H1 (cell line): Measurements from ENCODE around the gene TAF11L13. TPM values are rescaled to one million over a fixed set of nuclear protein-coding genes. Genes with fewer than 3 reads are reported as not detected.
"Not testable (repeated sequence)": the region's sequence is repeated elsewhere in the genome, so short reads cannot be mapped to it uniquely, and the experiment has no call there.

ENCODE experiments used
- CTCF ChIA-PET: fragments of 300-600 bp; sonication (Branson Sonifier 250); formaldehyde crosslinking; loops from one replicate; lab custom pipeline; 2021; ENCODE audit not compliant: partially characterized antibody; lab: Charles Lee
- POLR2A ChIA-PET: fragments of 300-600 bp; sonication (Branson Sonifier 250); formaldehyde crosslinking; loops from one replicate; lab custom pipeline; 2021; ENCODE audit warnings: inconsistent platforms; ENCODE audit not compliant: partially characterized antibody; lab: Charles Lee
- DNase-seq, 2 experiments: peaks; one replicate each; pipeline versions ENCODE4 v3.0.0 to v3.0.0-alpha.2; 2010 to 2022; ENCODE audit warnings: low spot score in 2 of 2, low read depth in 1 of 2, mixed read lengths in 1 of 2
- FAIRE-seq: peaks from 2 replicates; lab custom pipeline; 2011; peaks lifted over from hg19 to GRCh38; lab: Jason Lieb, UNC
- H2AFZ ChIP-seq: 2 replicates; pipeline ENCODE4 v1.8.1; 2012; ENCODE audit warnings: low read length, inconsistent platforms
- H2AK5ac ChIP-seq: 2 replicates; pipeline ENCODE4 v1.6.1; 2013; ENCODE audit warnings: low read depth, low read length
- H2BK120ac ChIP-seq: replicated peaks from 2 replicates; pipeline ENCODE3; 2013; ENCODE audit warnings: low read depth, low read length, inconsistent platforms
- H2BK12ac ChIP-seq: 2 replicates; pipeline ENCODE4 v1.6.1; 2013; ENCODE audit warnings: low read depth, low read length
- H2BK15ac ChIP-seq: 2 replicates; pipeline ENCODE4 v1.6.1; 2013; ENCODE audit warnings: low read length
- H2BK20ac ChIP-seq: 2 replicates; pipeline ENCODE4 v1.6.1; 2013; ENCODE audit warnings: low read length
- H2BK5ac ChIP-seq: 2 replicates; pipeline ENCODE4 v1.6.1; 2013; ENCODE audit warnings: low read depth, low read length
- H3K14ac ChIP-seq: 2 replicates; pipeline ENCODE4 v1.6.1; 2013; ENCODE audit warnings: inconsistent platforms; ENCODE audit not compliant: insufficient read length
- H3K18ac ChIP-seq: 2 replicates; pipeline ENCODE4 v1.6.1; 2013; ENCODE audit warnings: low read length; ENCODE audit errors: extremely low read depth
- H3K23ac ChIP-seq: 2 replicates; pipeline ENCODE4 v1.6.1; 2013; ENCODE audit warnings: inconsistent platforms; ENCODE audit not compliant: insufficient read length
- H3K23me2 ChIP-seq: 2 replicates; pipeline ENCODE4 v1.6.1; 2013; ENCODE audit warnings: low read depth, low read length
- H3K27ac ChIP-seq: 2 replicates; pipeline ENCODE4 v1.6.1; 2011; ENCODE audit warnings: low read depth, low read length, inconsistent platforms
- H3K27me3 ChIP-seq, 4 experiments: replicated peaks in 1 of 4; 1 replicate in 1 of 4; 2 replicates in 3 of 4; pipeline versions ENCODE4 v1.6.1 to v1.8.1; 2011 to 2013; ENCODE audit warnings: low read length in 3 of 4, mild to moderate bottlenecking in 3 of 4, inconsistent platforms in 2 of 4, mixed read lengths in 2 of 4, moderate library complexity in 1 of 4; ENCODE audit not compliant: control insufficient read depth in 3 of 4, insufficient read depth in 3 of 4; ENCODE audit errors: extremely low read depth in 1 of 4
- H3K36me3 ChIP-seq, 4 experiments: 2 replicates each; pipeline versions ENCODE4 v1.6.1 to v1.8.1; 2011 to 2013; ENCODE audit warnings: mild to moderate bottlenecking in 4 of 4, low read length in 3 of 4, moderate library complexity in 2 of 4, control low read depth in 1 of 4, inconsistent platforms in 1 of 4; ENCODE audit not compliant: insufficient read depth in 4 of 4, control insufficient read depth in 2 of 4
- H3K4ac ChIP-seq: replicated peaks from 2 replicates; pipeline ENCODE3; 2013; ENCODE audit warnings: low read length, low read depth, mixed read lengths, inconsistent platforms; ENCODE audit not compliant: insufficient read length
- H3K4me1 ChIP-seq, 4 experiments: replicated peaks in 1 of 4; 1 replicate in 1 of 4; 2 replicates in 3 of 4; pipeline versions ENCODE4 v1.6.1 to v1.8.1; 2011 to 2013; ENCODE audit warnings: low read length in 3 of 4, inconsistent platforms in 2 of 4, mixed read lengths in 1 of 4; ENCODE audit not compliant: insufficient read depth in 4 of 4, control insufficient read depth in 3 of 4
- H3K4me2 ChIP-seq, 2 experiments: 2 replicates each; pipeline versions ENCODE4 v1.6.1 to v1.8.1; 2011 to 2013; ENCODE audit warnings: low read depth in 2 of 2, low read length in 2 of 2, control low read depth in 1 of 2, inconsistent platforms in 1 of 2, mild to moderate bottlenecking in 1 of 2; ENCODE audit not compliant: insufficient read depth in 1 of 2
- H3K4me3 ChIP-seq, 4 experiments: fragments of 200-600, 300-600 bp in 1 of 4; sonication (generic), shearing (Covaris generic), sonication (Bioruptor Twin) in 1 of 4; 2 replicates each; pipeline versions ENCODE4 v1.5.1 to v1.8.1; 2011 to 2016; ENCODE audit warnings: low read length in 4 of 4, low read depth in 3 of 4, control low read depth in 2 of 4, inconsistent platforms in 2 of 4, mild to moderate bottlenecking in 2 of 4, mixed read lengths in 1 of 4, moderate library complexity in 1 of 4; ENCODE audit not compliant: insufficient read depth in 2 of 4; ENCODE audit errors: extremely low read depth in 1 of 4
- H3K56ac ChIP-seq: replicated peaks from 2 replicates; pipeline ENCODE3; 2013; ENCODE audit warnings: low read depth, mild to moderate bottlenecking, mixed read lengths, low read length, inconsistent platforms; ENCODE audit not compliant: insufficient read length
- H3K79me1 ChIP-seq: 2 replicates; pipeline ENCODE4 v1.6.1; 2013; ENCODE audit warnings: low read depth, low read length, control low read depth
- H3K79me2 ChIP-seq, 2 experiments: 2 replicates each; pipeline versions ENCODE4 v1.6.1 to v1.8.1; 2012 to 2013; ENCODE audit warnings: low read length in 2 of 2, mild to moderate bottlenecking in 2 of 2, inconsistent platforms in 1 of 2; ENCODE audit not compliant: insufficient read depth in 2 of 2, control insufficient read depth in 1 of 2
- H3K9ac ChIP-seq, 4 experiments: replicated peaks in 1 of 4; 1 replicate in 1 of 4; 2 replicates in 3 of 4; pipeline versions ENCODE4 v1.6.1 to v1.8.1; 2011 to 2013; ENCODE audit warnings: low read depth in 3 of 4, low read length in 3 of 4, control low read depth in 2 of 4, mild to moderate bottlenecking in 2 of 4, moderate library complexity in 2 of 4, inconsistent platforms in 1 of 4; ENCODE audit errors: extremely low read depth in 1 of 4
- H3K9me3 ChIP-seq, 2 experiments: 2 replicates each; pipeline versions ENCODE4 v1.6.1 to v1.8.1; 2012 to 2013; ENCODE audit warnings: mild to moderate bottlenecking in 2 of 2, moderate library complexity in 2 of 2, control low read depth in 1 of 2, inconsistent platforms in 1 of 2, low read depth in 1 of 2, low read length in 1 of 2, mixed read lengths in 1 of 2; ENCODE audit not compliant: insufficient read depth in 2 of 2
- H4K20me1 ChIP-seq, 2 experiments: replicated peaks in 1 of 2; 2 replicates each; pipeline versions ENCODE3 to v1.8.1; 2011 to 2013; ENCODE audit warnings: inconsistent platforms in 2 of 2, low read length in 2 of 2, mild to moderate bottlenecking in 1 of 2; ENCODE audit not compliant: insufficient read depth in 2 of 2, control insufficient read depth in 1 of 2
- H4K5ac ChIP-seq: 2 replicates; pipeline ENCODE4 v1.6.1; 2013; ENCODE audit warnings: low read length, low read depth, mixed read lengths, inconsistent platforms; ENCODE audit not compliant: insufficient read length
- H4K8ac ChIP-seq: 2 replicates; pipeline ENCODE4 v1.8.0; 2013; ENCODE audit warnings: mild to moderate bottlenecking, moderate library complexity, low read length, inconsistent platforms; ENCODE audit not compliant: insufficient read depth; ENCODE audit errors: extremely low read depth
- H4K91ac ChIP-seq: replicated peaks from 2 replicates; pipeline ENCODE3; 2013; ENCODE audit warnings: low read length, mixed read lengths, inconsistent platforms; ENCODE audit not compliant: insufficient read length
- CHD1 ChIP-seq: IDR thresholded peaks from 2 replicates; pipeline ENCODE4 v1.6.1; 2012; ENCODE audit warnings: low read depth, low read length, improper control_type of control experiment
- CTBP2 ChIP-seq: IDR thresholded peaks from 2 replicates; pipeline ENCODE4 v1.7.0; 2011; ENCODE audit warnings: borderline replicate concordance, mild to moderate bottlenecking, moderate library complexity, mixed read lengths, low read length; ENCODE audit not compliant: insufficient read depth, insufficient read length
- FOSL1 ChIP-seq: IDR thresholded peaks from 2 replicates; pipeline ENCODE4 v1.6.1; 2011; ENCODE audit warnings: mild to moderate bottlenecking, low read depth, low read length, moderate library complexity; ENCODE audit not compliant: insufficient read depth
- HDAC6 ChIP-seq: IDR thresholded peaks from one replicate; pipeline ENCODE4 v1.7.1; 2012; ENCODE audit warnings: low read depth, mild to moderate bottlenecking, inconsistent platforms, low read length, moderate library complexity
- JUND ChIP-seq: IDR thresholded peaks from 2 replicates; pipeline ENCODE4 v1.6.1; 2011; ENCODE audit warnings: mild to moderate bottlenecking, improper control_type of control experiment, low read length
- NANOG ChIP-seq: IDR thresholded peaks from 2 replicates; pipeline ENCODE4 v1.6.1; 2011; ENCODE audit warnings: low read length, low read depth, mild to moderate bottlenecking, inconsistent platforms; ENCODE audit not compliant: insufficient read depth, poor library complexity, severe bottlenecking
- SIX5 ChIP-seq: IDR thresholded peaks from 2 replicates; pipeline ENCODE4 v1.6.1; 2011; ENCODE audit warnings: mild to moderate bottlenecking, low read depth, low read length
- WGBS, 2 experiments: shearing (Covaris generic) in 1 of 2; methylation state at CpG; one replicate each; pipeline versions ENCODE4 v1.1.6 to v1.1.7; 2013 to 2015; ENCODE audit warnings: low lambda C conversion rate in 2 of 2, mixed read lengths in 2 of 2, inconsistent platforms in 1 of 2, low coverage in 1 of 2, missing lambda C conversion rate in 1 of 2; ENCODE audit not compliant: insufficient replicate concordance in 2 of 2, insufficient coverage in 1 of 2, insufficient read length in 1 of 2; ENCODE audit errors: extremely low coverage in 1 of 2, missing lambda C conversion rate in 1 of 2; 5-methylcytosine and 5-hydroxymethylcytosine counted together
- polyA plus RNA-seq, 7 experiments: library from polyadenylated mRNA; depleted of rRNA in 3 of 7; stranded (reverse) in 5 of 7; unstranded in 2 of 7; fragments of >200 nt in 5 of 7; fragments of 200-250 nt in 2 of 7; gene quantifications; 1 replicate in 5 of 7; 2 replicates in 1 of 7; 4 replicates in 1 of 7; pipeline versions ENCODE4 v1.2.1 to v1.2.3, GENCODE V29; 2011 to 2013; ENCODE audit warnings: missing spikeins in 2 of 7, mixed read lengths in 2 of 7
- total RNA-seq: library from RNA; stranded (reverse); fragmentation: NEBNext Ultra II Directional; extraction: Animal tissue kit (Norgen Biotek cat#: 25700); gene quantifications from 2 replicates; pipeline ENCODE4 v1.2.1, GENCODE V29; 2021

TAF11L13 gene
- total and polyA plus RNA-seq, 2 of the 8 experiments (the other 6 are each of a cell fraction or from before 2014, with no cell fraction given) = not detected

DNA sequence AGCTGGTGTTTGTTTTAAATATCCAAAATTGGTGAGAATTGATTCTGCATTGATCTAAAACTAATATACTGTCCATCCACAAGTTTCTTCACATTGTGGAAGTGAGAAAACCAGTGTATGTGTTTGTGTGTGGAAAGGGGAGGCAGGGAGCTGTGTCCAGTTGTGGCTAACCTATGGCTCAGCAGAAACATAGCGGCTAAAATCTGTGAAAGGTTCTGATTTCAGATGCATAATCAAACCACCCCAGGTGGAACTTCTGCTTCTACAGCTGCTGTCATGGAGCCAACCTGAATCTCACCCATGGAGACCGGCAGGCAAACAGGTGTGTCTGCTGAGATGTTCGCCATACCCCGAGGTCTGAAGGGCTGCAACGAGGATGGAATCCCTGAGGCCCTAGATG lies 2.3 kb downstream of the TAF11L13 start, which contains the start of gene TAF11L14 (continued):
- TF ChIP-seq CHD1 (no peak), HDAC6 (no peak), JUND (no peak), FOSL1 (no peak), CTBP2 (no peak), NANOG (no peak), SIX5 (no peak)

DNA sequence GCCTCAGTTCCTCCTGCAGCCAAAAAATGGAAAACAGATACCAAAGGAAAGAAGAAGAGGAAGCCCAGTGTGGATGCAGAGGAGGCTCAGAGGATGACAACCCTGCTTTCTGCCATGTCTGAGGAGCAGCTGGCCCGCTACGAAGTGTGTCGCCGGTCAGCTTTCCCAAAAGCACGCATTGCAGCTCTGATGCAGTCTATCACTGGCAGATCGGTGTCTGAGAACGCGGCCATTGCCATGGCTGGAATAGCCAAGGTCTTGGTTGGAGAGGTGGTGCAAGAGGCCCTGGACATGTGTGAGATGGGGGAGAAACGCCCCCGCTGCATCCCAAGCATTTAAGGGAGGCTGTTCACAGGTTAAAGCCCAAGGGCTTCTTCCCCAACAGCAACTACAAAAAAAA lies 17.3 kb downstream of the TAF11L13 start:
- 96% methylated on average over 10 of the region's 10 CpGs; no CpG with 5 or more reads in 1 of the 2 experiments for WGBS, 2 experiments
- H3K18ac ChIP-seq, H3K4me1 ChIP-seq, H3K14ac ChIP-seq, H3K79me1 ChIP-seq, H2BK5ac ChIP-seq, H3K56ac ChIP-seq, H4K8ac ChIP-seq, H2BK20ac ChIP-seq, H3K27me3 ChIP-seq, DNase-seq, H2BK15ac ChIP-seq, POLR2A ChIA-PET, H2BK120ac ChIP-seq, H3K4me3 ChIP-seq, H3K27ac ChIP-seq, H3K9me3 ChIP-seq, H4K20me1 ChIP-seq, H2AK5ac ChIP-seq, H3K4ac ChIP-seq, H2AFZ ChIP-seq, FAIRE-seq, H3K23me2 ChIP-seq, H3K23ac ChIP-seq, H3K36me3 ChIP-seq, H4K5ac ChIP-seq, H3K79me2 ChIP-seq, H3K4me2 ChIP-seq, H3K9ac ChIP-seq, H4K91ac ChIP-seq, H2BK12ac ChIP-seq: not testable (repeated sequence)
- CTCF ChIA-PET = interaction anchor here (1.2 kb wide), 1 partner anchor 433 kb away, joined by 3 read pairs; no protein-coding TSS in a partner anchor
